Stimulated activated CD4-positive, alpha-beta T cell treated with anti-CD3 and anti-CD28 coated beads, TNF-alpha, amount 100 ng/mL, for 24 hours (primary cell): ENCODE measurements around the gene HAUS5.
"Not testable (repeated sequence)": the region's sequence is repeated elsewhere in the genome, so short reads cannot be mapped to it uniquely, and the experiment has no call there.

ENCODE experiments used
- DNase-seq, 3 experiments: peaks; one replicate each; pipeline ENCODE4 v3.0.0-alpha.2; 2020; ENCODE audit warnings: low read depth in 3 of 3

The HAUS5 gene

GRCh38 chr19:35643255-35644205 is 31.0 kb downstream of the HAUS5 start:
- peak; percentile 46 to 76 (median 56) for DNase-seq

GRCh38 chr19:35644206-35644986 is 31.9 kb downstream of the HAUS5 start:
- peak; percentile 88 to 98 (median 90) for DNase-seq

- peak; percentile 62 to 90 (median 66) for DNase-seq
Observed at GRCh38 chr19:35644987-35645679, 32.6 kb downstream of the HAUS5 start.

DNA sequence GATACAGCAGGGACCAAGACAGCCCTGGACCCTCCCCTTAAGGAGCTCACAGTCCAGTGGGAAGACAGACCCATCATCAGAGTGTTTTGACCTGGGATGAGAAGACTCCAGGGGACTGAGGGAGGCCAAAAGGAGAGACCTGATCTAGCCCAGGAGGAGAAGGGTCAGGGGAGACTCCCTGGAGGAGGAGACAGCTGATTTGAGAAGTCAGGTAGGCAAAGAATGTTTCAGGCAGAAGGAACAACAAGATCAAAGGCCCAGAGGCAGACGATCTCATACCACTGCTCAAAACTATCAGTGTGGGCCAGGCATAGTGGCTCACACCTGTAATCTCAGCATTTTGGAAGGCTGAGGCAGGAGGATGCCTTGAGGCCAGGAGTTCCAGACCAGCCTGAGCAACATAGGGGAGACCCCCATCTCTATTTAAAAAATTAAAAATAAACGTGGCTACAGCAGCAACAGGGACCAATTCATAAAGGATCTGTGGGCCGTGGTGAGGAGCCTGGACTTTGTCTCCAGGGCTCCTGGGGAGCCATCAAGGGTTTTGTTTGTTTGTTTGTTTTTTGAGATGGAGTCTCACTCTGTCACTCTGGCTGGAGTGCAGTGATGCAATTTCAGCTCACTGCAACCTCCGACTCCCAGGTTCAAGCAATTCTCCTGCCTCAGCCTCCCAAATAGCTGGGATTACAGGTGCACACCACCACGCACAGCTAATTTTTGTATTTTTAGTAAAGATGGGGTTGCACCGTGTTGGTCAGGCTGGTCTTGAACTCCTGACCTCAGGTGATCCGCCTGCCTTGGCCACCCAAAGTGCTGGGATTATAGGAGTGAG is 33.4 kb downstream of the HAUS5 start:
- DNase-seq = no peak

- peak; percentile 84 to 91 (median 90) for DNase-seq
Observed at GRCh38 chr19:35648017-35648961, 35.8 kb downstream of the HAUS5 start, which contains the start of gene COX6B1. Gene COX6B1 (plus strand): TSS chr19:35648323. CDS start chr19:35651244, 2,921 bp downstream.

DNA sequence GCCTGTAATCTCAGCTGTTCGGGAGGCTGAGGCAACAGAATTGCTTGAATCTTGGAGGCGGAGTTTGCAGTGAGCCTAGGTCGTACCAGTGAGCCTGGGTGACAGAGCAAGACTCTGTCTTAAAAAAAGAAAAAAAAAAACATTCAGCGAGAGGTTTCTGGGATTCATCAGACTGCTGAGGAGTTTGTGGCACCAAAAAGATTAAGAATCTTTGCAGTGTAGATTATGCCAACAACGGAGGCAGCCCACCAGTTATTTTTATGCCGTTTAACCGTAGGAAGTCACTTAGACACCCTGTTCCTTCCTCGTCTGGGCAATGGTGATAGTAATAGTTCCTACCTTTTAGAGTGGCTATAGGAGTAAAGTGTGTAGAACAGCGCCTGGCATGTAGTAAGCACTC is 38.0 kb downstream of the HAUS5 start:
- no peak for DNase-seq

DNA sequence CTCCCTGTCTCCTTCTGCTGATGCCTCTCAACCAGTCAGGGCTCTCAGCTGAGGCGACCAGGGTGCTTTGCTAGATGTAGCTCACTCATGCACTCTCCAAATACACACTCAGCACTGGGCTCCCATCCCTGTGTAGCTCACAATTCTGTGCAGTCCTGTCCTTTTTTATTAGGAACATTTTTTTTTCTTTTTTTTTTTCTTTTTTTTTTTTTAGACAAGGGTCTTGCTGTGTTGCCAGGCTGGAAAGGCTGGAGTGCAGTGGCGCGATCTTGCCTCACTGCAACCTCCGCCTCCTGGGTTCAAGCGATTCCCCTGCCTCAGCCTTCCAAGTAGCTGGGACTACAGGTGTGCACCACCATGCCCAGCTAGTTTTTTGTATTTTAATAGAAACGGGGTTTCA is 42.3 kb downstream of the HAUS5 start:
- DNase-seq = not testable (repeated sequence)

DNA sequence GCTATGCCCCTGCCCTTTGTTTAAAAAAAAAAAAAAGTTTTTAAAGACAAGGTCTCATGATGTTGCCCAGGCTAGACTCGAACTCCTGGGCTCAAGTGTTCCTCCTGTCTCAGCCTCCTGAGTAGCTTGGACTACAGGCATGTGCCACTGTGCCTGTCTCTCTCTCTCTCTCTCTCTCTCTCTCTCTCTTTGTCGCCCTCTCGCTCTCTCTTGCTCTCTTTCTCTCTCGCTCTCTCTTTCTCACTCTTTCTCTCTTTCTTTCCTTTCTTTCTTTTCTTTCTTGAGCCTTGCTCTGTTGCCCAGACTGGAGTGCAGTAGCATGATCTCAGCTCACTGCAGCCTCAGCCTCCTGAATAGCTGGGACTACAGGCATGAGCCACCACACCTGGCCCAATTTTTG is 43.1 kb downstream of the HAUS5 start:
- no peak for DNase-seq

- DNase-seq = no peak
Observed at GRCh38 chr19:35656700-35657099, 44.2 kb downstream of the HAUS5 start.

DNA sequence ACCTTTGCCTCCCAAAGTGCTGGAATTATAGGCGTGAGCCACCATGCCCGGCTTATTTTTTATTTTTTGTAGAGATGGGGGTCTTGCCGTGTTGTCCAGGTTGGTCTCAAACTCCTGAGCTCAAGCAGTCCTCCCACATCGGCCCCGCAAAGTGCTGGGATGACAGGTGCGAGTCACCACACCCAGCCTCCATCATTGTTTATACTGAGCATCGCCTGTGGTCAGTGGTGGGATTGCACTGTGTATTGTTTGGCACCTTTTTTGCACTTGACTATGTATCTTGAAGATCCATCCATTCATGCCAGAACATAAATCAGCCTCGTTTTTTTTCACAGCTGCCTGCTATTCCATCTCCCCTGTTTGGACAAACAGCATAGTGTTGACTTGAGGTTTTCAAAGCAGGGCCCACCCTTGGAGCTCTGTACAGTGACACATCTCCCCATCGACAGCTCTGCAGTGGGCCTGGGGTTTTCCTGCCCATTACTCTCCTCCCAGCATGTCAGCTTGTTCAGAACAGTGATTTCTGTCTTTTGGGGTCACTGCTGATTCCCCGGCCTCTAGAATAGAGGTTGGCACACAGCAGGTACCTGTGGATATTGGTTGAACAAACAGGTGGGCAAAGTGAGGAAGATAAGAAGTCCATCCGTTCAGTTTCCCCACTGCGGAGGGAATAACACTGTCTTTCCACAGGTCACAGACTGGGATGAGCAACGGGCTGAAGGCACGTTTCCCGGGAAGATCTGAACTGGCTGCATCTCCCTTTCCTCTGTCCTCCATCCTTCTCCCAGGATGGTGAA is 45.6 kb downstream of the HAUS5 start:
- no peak for DNase-seq

DNA sequence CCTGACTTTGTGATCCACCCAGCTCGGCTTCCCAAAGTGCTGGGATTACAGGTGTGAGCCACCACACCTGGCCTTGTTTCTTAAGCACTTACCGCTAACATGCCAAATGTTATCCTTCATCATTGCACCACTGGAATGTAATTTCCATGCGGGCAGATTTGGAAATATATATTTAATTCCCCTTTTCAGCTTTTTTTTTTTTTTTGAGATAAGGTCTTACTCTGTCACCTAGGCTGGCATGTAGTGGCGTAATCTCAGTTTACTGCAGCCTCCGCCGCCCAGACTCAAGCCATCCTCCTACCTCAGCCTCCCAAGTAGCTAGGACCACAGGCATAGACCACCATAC is 49.4 kb downstream of the HAUS5 start:
- DNase-seq = no peak

GRCh38 chr19:35663981-35664380 is 51.4 kb downstream of the HAUS5 start:
- no peak for DNase-seq

GRCh38 chr19:35665157-35665556 is 52.6 kb downstream of the HAUS5 start:
- no peak for DNase-seq

- no peak for DNase-seq
Observed at GRCh38 chr19:35665604-35666003, 53.1 kb downstream of the HAUS5 start.

DNA sequence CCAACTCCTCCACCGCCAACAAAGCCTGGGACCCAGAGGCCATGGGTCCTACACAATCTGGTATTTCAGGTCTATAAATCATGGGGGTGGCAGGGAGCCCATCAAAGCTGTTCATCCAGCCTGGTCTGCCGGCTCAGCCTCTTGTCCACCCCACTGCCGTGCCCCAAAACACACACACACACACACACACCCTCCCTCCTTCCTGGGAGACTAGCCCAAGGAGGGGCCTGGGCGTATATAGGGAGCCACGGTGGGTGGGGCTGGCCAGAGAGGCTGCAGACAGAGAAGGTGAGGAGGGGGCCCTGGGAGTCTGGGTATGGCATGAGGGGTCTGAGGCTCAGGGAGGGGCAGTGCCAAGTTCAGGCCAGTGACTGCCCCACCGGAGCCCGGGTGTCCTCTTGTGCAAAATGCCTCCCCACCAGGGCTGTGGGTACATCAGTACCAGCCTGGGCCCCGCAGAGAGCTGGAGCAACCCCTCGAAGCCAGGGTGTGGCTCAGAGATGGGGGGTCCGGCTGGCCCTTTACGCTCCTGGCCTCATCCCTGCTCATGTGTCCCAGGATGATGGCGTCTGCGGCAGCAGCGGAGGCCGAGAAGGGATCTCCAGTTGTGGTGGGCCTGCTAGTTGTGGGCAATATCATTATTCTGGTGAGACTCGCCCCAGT is 53.8 kb downstream of the HAUS5 start, which contains the start of gene UPK1A:
Gene UPK1A (plus strand): TSS at position 267 of the 663 bp plus-strand sequence. CDS start 296 bp downstream, at position 563.
- DNase-seq = no peak

- no peak for DNase-seq
Observed at GRCh38 chr19:35669566-35669965, 57.0 kb downstream of the HAUS5 start.

DNA sequence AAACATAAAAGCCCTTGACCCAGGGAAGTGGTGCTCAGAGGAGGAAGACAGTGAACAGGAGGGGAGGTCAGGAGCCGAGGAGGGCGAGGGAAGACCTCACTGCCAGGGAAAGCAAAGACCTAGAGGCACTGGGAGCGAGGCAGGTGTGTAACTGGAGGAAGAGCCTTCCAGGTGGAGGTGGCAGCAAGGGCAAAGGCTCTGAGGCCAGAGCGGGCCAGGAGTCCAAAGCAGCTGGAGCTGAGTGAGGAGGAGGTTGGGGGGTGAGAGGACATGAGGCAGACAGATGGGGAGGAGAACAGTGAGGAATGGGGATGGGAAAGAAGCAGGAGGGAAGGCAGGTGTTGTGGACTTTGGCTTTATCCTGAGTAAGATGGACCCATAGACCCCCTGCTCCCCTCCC is 57.4 kb downstream of the HAUS5 start:
- no peak for DNase-seq

GRCh38 chr19:35670686-35671085 is 58.2 kb downstream of the HAUS5 start:
- DNase-seq = no peak

DNA sequence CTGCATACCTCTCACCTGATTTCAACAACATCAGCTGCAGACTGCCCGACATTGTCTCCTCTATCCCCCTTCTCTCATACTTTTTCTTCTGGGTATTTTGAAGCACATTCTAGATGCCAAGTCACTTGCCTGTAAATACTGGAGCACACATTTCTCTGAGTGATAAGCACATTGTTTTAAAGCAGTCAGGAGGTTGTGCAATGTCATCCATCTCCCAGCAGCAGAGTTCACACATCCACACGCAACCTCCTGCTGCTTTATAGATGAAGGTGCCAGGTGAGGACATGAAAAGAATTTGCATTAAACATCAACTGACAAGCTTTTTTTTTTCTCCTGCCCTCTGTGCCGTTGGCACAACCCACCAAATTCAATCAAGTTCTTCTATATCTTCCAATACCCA is 59.3 kb downstream of the HAUS5 start:
- DNase-seq = no peak
